Neural cell (in vitro differentiated cells): ENCODE data around the gene HRK.

ENCODE experiments used
- EZH2 ChIP-seq: fragments of 200-600, 300-800 bp; shearing (Covaris generic), sonication (generic); IDR thresholded peaks from 2 replicates; pipeline ENCODE4 v1.6.1; 2014; ENCODE audit warnings: antibody characterized with exemption, low read length, borderline replicate concordance, mild to moderate bottlenecking; ENCODE audit not compliant: insufficient read depth, poor library complexity, severe bottlenecking
- MXI1 ChIP-seq: fragments of 450-650 bp; conservative IDR thresholded peaks from 2 replicates; pipeline ENCODE4 v1.6.1; 2014; ENCODE audit warnings: antibody characterized with exemption, mild to moderate bottlenecking; ENCODE audit not compliant: poor library complexity, severe bottlenecking
- POLR2AphosphoS5 ChIP-seq: IDR thresholded peaks from 2 replicates; pipeline ENCODE4 v1.6.1; 2012
- RAD21 ChIP-seq: fragments of 450-650 bp; conservative IDR thresholded peaks from 2 replicates; pipeline ENCODE4 v1.6.1; 2014; ENCODE audit warnings: antibody characterized with exemption, mild to moderate bottlenecking, moderate library complexity
- TF ChIP-seq, protein P1 (sequence below): fragments of 450-650 bp; IDR thresholded peaks from 2 replicates; pipeline ENCODE4 v1.5.1; 2014; ENCODE audit warnings: antibody characterized with exemption, mild to moderate bottlenecking, moderate library complexity; ENCODE audit not compliant: poor library complexity, severe bottlenecking
- TF ChIP-seq, protein P2 (sequence below): IDR thresholded peaks from 2 replicates; pipeline ENCODE4 v1.6.1; 2012; ENCODE audit warnings: borderline replicate concordance

DNA sequence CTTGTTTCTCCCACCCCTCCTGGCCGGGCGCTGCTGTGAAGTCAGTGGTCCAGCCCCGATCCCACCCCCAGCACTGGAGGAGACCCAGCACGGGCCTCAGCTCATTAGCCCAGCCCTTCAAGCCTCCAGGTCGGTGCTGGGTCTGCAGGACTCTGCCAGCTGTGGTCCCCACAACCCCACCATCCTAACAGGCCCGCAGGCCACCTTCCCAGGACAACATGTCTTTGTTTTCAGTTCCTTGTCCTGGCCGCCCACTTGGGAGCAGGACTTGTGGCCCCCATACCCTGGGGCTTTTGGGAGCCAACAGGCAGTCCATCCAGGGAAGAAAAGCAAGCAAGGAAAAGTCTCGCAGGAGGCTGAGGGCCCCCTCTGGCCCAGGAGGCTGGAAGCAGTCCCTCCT is 60.0 kb downstream of the HRK start:
- TF ChIP-seq, protein P1, sequence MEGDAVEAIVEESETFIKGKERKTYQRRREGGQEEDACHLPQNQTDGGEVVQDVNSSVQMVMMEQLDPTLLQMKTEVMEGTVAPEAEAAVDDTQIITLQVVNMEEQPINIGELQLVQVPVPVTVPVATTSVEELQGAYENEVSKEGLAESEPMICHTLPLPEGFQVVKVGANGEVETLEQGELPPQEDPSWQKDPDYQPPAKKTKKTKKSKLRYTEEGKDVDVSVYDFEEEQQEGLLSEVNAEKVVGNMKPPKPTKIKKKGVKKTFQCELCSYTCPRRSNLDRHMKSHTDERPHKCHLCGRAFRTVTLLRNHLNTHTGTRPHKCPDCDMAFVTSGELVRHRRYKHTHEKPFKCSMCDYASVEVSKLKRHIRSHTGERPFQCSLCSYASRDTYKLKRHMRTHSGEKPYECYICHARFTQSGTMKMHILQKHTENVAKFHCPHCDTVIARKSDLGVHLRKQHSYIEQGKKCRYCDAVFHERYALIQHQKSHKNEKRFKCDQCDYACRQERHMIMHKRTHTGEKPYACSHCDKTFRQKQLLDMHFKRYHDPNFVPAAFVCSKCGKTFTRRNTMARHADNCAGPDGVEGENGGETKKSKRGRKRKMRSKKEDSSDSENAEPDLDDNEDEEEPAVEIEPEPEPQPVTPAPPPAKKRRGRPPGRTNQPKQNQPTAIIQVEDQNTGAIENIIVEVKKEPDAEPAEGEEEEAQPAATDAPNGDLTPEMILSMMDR, result no peak
- TF ChIP-seq POLR2AphosphoS5, result no peak
- TF ChIP-seq EZH2, result no peak
- TF ChIP-seq RAD21, result no peak
- TF ChIP-seq MXI1, result no peak
- TF ChIP-seq, protein P2, sequence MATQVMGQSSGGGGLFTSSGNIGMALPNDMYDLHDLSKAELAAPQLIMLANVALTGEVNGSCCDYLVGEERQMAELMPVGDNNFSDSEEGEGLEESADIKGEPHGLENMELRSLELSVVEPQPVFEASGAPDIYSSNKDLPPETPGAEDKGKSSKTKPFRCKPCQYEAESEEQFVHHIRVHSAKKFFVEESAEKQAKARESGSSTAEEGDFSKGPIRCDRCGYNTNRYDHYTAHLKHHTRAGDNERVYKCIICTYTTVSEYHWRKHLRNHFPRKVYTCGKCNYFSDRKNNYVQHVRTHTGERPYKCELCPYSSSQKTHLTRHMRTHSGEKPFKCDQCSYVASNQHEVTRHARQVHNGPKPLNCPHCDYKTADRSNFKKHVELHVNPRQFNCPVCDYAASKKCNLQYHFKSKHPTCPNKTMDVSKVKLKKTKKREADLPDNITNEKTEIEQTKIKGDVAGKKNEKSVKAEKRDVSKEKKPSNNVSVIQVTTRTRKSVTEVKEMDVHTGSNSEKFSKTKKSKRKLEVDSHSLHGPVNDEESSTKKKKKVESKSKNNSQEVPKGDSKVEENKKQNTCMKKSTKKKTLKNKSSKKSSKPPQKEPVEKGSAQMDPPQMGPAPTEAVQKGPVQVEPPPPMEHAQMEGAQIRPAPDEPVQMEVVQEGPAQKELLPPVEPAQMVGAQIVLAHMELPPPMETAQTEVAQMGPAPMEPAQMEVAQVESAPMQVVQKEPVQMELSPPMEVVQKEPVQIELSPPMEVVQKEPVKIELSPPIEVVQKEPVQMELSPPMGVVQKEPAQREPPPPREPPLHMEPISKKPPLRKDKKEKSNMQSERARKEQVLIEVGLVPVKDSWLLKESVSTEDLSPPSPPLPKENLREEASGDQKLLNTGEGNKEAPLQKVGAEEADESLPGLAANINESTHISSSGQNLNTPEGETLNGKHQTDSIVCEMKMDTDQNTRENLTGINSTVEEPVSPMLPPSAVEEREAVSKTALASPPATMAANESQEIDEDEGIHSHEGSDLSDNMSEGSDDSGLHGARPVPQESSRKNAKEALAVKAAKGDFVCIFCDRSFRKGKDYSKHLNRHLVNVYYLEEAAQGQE, result no peak
